Stimulated activated CD8-positive, alpha-beta memory T cell treated with anti-CD3 and anti-CD28 coated beads, Interleukin-12 subunit alpha, Interleukin-12 subunit beta, amount 100 ng/mL, for 4 hours (primary cell): ENCODE measurements around the gene CERT1.
"Not testable (repeated sequence)": the region's sequence is repeated elsewhere in the genome, so short reads cannot be mapped to it uniquely, and the experiment has no call there.

ENCODE experiments used
- DNase-seq: peaks from one replicate; pipeline ENCODE4 v3.0.0-alpha.2; 2020; ENCODE audit warnings: low read depth

Gene CERT1

DNA sequence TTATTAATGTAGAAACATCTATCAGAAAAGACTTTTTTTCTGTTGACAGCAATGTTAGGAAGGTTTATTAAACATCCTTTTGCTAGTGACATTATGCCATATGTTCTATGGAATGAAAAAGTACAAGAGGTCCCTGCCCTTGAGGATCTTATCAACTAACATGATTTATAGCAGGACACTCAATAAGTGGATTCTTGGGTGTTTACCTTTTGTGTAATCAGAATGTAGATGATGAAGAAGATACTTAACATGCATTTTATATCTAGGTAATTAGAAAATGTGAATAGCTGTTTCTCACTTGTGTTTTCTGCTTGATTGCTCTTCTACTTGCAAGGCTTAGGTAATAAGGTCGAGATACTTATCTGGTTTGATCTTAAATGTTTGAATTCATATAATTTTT, 169.5 kb downstream of the CERT1 start:
- DNase-seq: no peak

- no peak for DNase-seq
These were observed 170.5 kb downstream of the CERT1 start for GRCh38 chr5:75340714-75341478.

DNA sequence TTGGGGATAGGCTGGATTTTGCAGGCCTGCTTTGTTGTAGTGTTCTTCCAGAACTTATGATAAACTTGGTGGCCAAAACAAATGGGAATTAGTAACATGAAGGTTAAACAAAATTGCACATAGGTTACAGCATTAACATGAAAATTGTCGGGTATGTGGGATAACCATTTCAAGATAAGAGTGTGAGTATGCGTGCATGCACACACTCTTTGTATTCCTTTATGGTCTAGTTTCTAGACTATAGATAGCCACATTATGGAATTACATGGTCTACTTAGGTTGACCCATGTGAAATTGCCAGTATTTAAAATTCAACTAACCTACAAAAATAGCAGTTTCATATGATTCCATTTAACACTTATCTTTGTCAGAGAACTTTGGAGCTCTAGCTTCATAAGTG, 173.0 kb downstream of the CERT1 start:
- no peak for DNase-seq

DNA sequence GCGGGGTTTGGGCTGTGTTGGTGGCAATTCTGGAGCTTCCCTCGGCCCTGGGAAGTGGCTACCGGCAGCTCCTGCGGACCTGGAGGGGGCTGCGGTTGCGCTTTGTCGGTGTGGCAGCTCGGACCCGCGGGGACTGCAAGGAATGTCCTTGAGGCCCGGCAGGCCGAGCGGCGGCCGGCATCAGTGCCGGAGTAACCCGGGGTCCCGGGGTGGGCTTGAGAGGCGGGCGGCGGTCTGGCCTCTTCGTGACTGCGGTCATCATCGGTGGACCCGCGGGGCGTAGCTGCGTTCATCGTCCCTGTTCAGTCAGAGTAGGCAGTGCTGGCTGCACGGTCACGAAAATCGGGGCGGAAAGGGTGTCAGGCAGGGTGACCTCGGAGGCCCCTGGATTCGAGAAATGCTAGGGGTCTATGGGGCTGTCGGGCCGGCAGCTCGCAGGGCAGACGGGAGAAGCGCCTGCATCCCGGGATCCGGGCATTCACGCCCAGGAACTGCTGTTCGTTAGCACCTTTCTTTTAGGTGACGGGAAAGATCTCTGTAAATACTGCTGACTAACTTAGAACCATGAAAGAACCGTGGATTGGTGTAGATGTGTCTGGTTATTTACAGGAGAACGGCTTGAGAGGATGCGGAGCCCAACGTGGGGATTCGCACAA, 173.9 kb downstream of the CERT1 start:
- DNase-seq: no peak

- DNase-seq: peak; percentile 96
These were observed 174.7 kb downstream of the CERT1 start, which contains the start of gene HMGCR for GRCh38 chr5:75336615-75337336. Gene HMGCR, plus strand, starts transcription at chr5:75337220. Its CDS starts 5,386 bp downstream, at chr5:75342606.

GRCh38 chr5:75335952-75336614, 175.3 kb downstream of the CERT1 start:
- peak; percentile 3 for DNase-seq

DNA sequence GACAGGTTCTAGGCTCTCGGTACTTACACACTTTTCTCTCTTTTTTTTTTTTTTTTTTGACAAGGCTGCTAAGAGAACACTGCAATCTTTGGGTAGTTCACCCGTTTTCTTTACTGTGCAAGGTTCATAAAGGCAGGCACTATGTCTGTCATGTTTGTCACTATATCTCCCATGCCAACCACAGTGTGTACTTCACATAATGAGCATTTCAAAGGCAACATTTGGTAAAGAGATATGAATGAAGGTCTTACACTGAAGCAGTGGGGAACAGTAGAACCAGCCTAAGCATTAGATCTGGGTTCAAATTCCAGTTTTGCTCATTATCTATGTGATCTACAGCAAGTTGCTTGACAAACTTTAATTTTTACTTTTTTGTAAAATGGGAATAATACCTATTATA, 175.9 kb downstream of the CERT1 start:
- DNase-seq: no peak

DNA sequence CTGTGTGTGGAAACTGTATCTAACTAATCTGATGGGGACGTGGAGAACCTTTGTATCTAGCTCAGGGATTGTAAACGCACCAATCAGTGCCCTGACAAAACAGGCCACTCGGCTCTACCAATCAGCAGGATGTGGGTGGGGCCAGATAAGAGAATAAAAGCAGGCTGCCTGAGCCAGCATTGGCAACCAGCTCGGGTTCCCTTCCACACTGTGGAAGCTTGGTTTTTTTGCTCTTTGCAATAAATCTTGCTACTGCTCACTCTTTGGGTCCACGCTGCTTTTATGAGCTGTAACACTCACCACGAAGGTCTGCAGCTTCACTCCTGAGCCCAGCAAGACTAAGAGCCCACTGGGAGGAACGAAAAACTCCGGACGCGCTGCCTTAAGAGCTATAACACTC, 177.0 kb downstream of the CERT1 start:
- not testable (repeated sequence) for DNase-seq

- not testable (repeated sequence) for DNase-seq
These were observed 177.7 kb downstream of the CERT1 start for GRCh38 chr5:75333759-75334158.

DNA sequence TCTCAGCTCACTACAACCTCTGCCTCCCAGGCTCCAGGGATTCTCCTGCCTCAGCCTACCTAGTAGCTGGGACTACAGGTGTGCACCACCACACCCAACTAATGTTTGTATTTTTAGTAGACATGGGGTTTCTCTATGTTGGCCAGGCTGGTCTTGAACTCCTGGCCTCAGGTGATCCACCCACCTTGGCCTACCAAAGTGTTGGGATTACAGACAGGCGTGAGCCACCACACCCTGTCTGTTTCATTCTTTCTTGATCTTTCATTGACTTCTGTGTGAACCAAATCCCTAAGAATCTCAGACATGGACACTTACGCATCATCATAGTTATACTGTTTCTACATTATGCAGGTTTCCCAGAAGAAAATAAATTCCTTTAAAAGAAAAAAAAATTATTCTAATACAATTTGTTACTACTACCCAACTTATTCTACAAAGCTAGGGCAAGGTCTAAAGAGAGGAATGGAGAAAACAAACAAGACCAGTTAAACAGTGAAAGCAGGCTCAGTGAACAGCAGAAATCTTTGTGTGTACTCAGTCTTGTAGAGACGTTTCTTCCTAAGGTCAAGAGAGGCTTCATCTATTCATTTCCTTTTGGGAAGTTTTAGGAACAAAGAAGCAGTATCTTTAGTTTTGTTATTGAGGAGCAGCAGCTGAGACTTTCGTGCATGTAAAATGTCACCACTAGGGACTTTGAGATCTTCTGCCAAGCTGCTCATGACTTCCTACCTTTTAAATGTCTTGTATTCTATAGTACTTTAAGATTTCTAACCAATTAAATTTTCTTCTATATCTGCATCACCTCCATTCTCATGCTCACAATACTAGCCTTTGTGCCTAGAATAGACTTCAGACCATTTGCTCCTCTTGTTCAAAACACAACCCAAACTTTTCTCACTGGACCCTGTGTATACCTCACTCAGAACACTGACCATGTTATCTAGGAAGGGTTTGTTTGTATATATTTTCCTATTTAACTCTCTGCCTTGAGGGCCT, 180.0 kb downstream of the CERT1 start:
- DNase-seq: no peak

GRCh38 chr5:75330404-75330803, 181.0 kb downstream of the CERT1 start:
- no peak for DNase-seq
